ENCODE results near the gene CCBE1.
"Not testable (repeated sequence)": the region's sequence is repeated elsewhere in the genome, so short reads cannot be mapped to it uniquely, and the experiment has no call there.

CCBE1 gene

GRCh38 chr18:59650266-59650820 is 46.9 kb downstream of the CCBE1 start:
- no peak for DNase-seq

- DNase-seq, result no peak
Measured at GRCh38 chr18:59649591-59649990, 47.6 kb downstream of the CCBE1 start.

GRCh38 chr18:59648469-59648868 is 48.8 kb downstream of the CCBE1 start:
- DNase-seq, result not testable (repeated sequence)

- no peak for DNase-seq
Measured at GRCh38 chr18:59646963-59647307, 50.3 kb downstream of the CCBE1 start.

GRCh38 chr18:59646228-59646962 is 50.8 kb downstream of the CCBE1 start:
- no peak for DNase-seq

GRCh38 chr18:59643740-59644139 is 53.5 kb downstream of the CCBE1 start:
- DNase-seq, result no peak

- DNase-seq, result no peak
Measured at GRCh38 chr18:59640721-59641120, 56.5 kb downstream of the CCBE1 start.

- no peak for DNase-seq
Measured at GRCh38 chr18:59639821-59640220, 57.4 kb downstream of the CCBE1 start.

GRCh38 chr18:59639136-59639535 is 58.1 kb downstream of the CCBE1 start:
- no peak for DNase-seq

GRCh38 chr18:59633961-59634485 is 63.2 kb downstream of the CCBE1 start:
- no peak for DNase-seq

GRCh38 chr18:59633317-59633716 is 63.9 kb downstream of the CCBE1 start:
- DNase-seq, result no peak

GRCh38 chr18:59631583-59632181 is 65.5 kb downstream of the CCBE1 start:
- peak; percentile 15 for DNase-seq

- DNase-seq, result no peak
Measured at GRCh38 chr18:59629894-59630293, 67.3 kb downstream of the CCBE1 start.

- no peak for DNase-seq
Measured at GRCh38 chr18:59628995-59629394, 68.2 kb downstream of the CCBE1 start.

- no peak for DNase-seq
Measured at GRCh38 chr18:59627414-59627813, 69.8 kb downstream of the CCBE1 start.

GRCh38 chr18:59624369-59624765 is 72.9 kb downstream of the CCBE1 start:
- DNase-seq, result no peak

- DNase-seq, result no peak
Measured at GRCh38 chr18:59623456-59624368, 73.5 kb downstream of the CCBE1 start.

- DNase-seq, result no peak
Measured at GRCh38 chr18:59621027-59621426, 76.2 kb downstream of the CCBE1 start.

- DNase-seq, result no peak
Measured at GRCh38 chr18:59620381-59620780, 76.8 kb downstream of the CCBE1 start.

- no peak for DNase-seq
Measured at GRCh38 chr18:59619816-59620215, 77.4 kb downstream of the CCBE1 start.

- no peak for DNase-seq
Measured at GRCh38 chr18:59617468-59617932, 79.7 kb downstream of the CCBE1 start.

- DNase-seq, result no peak
Measured at GRCh38 chr18:59616501-59616900, 80.7 kb downstream of the CCBE1 start.

- no peak for DNase-seq
Measured at GRCh38 chr18:59613903-59614302, 83.3 kb downstream of the CCBE1 start.

Data from NCI-H510A treated with DMSO at 0.1 percent for 48 hours (cell line).